ENCODE measurements around the gene GAPVD1.
"Not testable (repeated sequence)": the region's sequence is repeated elsewhere in the genome, so short reads cannot be mapped to it uniquely, and the experiment has no call there.

Gene GAPVD1

DNA sequence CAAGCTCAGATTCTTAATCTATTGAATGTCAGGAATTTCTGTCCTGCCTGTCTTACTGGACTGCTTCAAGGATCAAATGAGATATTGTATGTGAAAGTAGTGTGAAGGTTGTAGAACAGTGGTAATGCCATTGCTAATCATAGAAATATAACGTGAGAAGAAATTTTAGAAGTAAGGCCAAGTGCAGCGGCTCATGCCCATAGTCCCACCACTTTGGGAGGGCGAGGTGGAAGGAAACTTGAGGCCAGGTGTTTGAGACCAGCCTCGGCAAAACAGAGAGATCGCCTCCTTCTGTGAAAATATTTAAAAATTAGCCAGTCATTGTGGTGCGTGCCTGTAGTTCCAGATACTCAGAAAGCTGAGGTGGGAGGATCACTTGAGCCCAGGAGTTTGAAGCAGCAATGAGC lies 15.4 kb upstream of the GAPVD1 start:
- DNase-seq, result no peak

DNA sequence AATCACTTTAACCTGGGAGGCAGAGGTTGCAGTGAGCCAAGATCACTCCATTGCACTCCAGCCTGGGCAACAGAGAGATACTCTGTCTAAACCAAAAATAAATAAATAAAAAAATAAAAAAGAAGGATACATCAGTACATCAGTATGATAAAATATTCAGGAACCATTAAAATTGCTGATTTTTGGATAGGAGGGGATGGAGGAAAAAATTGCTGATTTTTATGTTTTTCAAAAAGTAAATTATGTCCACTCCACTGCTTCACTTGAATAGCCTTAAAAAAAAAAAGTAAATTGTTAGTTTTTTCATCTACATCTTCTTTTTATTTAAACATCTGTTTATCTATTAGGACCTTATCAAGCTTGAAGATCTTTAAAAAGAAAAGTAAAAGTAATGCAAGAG lies 7.4 kb upstream of the GAPVD1 start:
- DNase-seq, result no peak

DNA sequence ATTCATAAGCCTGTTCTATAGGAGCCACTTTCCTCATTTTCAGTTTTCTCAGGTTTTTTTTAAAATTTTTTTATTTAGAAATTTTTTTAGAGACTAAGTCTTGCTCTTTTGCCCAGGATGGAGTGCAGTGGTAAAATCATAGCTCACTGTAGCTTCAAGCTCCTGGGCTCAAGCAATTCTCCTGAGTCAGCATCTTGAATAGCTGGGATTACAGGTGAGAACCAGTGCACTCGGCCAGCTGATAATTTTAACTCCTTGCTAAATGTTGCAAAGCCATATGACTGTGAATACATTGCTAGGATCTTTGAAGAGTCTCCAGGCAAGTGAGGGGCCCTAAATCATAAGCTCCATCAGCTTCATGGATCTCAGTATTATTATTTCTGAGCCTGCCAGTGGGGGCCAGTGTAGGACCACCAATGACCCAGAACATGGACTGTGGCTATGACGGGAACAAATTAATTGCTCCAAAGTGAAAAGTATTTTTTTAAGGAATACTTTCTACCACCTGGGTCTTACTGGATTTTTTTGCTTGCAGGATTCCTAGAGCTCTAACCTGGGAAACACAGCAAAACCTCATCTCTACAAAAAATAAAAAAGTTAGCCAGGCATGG lies 5.7 kb upstream of the GAPVD1 start:
- DNase-seq, result no peak

DNA sequence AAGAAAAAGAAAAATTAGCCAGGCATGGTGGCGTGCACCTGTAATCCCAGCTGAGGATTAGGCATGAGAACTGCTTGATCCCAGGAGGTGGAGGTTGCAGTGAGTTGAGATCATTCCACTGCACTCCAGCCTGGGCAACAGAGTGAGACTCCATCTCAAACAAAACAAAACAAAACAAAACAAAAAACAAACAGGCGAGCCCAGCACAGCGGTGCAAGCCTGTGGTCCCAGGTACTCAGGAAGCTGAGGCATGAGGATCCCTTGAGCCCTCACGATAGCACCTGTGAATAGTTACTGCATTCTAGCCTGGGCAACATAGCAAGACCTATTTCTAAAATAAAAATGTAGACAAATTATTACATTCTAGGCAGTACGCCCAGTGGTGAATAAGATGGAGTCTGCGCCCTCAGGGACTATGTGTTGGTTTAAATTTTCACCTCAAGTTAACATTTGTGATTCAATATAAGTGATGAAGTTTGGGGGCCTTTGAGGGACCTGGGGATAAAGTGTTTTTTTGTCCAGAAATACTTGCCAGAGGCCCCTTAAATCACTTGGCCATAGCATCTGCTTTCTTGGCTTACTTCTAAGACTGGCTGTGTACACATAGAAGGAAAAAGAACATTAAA lies 3.4 kb upstream of the GAPVD1 start:
- no peak for DNase-seq

DNA sequence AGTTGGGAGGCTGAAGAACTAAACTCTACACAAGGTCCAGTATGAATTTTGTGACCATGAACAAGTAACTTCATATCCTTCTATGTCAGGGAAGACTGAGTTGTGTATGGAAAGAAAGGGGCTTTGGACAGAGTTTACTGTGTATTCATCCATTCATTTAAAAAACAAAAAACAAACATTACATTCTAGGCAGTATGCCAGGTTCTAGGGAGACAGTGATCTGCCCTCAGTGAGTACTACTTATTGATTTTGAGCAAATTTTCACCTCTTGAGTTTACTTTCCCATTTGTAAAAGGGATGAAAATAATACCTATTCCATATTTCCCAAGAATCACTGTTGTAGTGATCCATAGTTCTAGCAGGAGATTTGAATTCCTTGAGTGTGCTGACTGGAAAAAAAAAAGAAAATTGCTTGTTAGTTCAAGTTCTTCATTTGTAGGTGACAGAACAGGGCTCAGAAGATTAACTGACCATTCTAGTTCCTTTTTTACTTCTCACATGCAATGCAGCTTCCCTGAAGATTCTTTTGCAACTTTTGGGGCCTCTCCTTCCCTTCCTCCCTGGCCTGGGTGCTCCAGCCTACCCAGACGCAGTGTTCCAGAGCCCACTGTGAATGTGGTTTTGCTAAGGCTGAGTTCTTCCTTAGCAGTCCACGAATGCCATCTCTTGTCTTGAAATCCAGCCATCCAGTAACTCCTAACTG lies 2.6 kb upstream of the GAPVD1 start:
- no peak for DNase-seq

DNA sequence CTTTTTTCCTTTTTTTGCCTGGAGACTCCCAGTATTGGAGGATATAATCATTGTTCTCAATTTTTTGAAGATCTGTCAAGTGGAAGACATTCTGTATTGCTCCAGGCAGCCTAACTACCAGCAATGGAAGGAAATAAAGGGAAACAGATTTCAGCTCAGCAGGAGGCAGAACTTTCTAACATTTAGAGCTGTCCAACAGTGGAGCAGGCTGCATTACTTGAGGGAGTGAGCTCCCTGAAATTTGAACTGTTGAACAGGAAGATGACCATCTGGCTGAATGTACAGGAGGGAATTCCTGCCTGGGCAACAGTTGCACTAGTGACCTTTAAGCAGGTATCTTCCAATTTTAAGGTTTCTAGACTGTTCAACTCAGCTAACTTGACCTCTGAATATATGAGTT lies 1.1 kb upstream of the GAPVD1 start:
- no peak for DNase-seq

DNA sequence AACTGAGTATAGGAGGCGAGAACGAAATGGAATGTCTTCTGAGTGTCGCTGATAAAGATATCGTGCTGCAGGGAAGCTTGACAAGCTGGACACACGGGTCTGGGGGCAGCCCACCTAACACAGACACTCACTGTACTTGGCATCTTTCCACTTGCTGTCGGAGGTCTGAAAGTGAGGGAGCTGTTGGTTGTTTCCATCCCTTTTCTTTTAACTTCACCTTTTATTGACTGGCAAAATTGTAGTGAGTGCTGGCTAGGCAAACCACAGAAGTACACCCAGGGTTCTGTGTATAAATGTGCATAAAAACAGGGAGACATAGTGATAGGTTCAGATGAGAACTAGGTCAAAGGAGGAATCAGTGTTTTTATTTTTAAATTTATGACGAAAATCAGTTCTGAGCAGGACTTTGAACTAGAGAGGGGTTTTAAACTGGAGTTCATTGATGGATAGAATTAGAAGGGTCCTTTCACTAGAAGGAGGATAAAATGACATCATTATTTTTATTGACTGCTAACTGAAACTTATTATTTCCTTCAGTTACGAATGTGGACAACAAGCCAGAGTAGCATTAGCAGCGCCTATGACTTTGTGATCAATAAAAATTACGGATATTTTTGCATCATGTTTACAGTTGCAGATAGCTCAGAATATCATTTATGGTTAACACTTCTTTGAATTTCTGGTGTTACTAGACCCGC lies 817 bp downstream of the GAPVD1 start:
- no peak for DNase-seq

DNA sequence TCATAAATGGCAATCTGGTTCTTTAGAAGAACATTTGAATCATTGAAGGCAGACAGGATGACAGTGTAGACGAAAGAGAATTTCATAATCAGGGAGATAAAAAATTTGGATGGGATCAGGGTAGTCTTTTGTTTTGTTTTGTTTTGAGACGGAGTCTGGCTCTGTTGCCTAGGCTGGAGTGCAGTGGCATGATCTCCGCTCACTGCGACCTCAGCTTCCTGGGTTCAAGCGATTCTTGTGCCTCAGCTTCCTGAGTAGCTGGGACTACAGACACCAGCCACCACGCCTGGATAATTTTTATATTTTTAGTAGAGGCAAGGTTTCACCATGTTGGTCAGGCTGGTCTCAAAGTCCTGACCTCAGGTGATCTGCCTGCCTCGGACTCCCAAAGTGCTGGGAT lies 2.4 kb downstream of the GAPVD1 start:
- DNase-seq, result not testable (repeated sequence)

DNA sequence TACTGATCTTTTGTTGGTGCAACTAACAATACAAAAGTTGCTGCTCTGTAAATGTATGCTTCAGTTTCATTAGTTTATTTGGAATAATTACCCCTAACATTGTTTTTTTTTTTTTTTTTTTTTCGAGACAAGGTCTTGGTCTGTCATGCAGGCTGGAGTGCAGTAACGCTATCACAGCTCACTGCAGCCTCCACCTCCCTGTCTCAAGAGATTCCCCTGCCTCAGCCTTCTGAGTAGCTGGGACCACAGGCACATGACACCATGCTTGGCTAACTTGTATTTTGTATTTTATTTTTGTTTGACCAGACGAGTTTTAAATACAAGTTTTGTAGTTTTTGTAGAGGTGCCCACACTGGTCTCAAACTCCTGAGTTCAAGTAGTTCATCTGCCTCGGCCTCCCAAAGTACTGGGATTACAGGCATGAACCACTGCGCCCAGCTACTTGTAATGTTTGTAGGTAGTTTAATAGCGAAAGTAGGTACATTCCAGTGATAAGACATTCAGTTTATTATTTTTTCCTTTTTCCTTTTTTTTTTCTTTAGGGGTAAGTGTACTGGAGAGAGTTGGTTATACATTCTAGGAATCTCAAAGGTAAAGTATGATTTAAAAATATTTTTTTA lies 6.9 kb downstream of the GAPVD1 start:
- DNase-seq, result no peak

DNA sequence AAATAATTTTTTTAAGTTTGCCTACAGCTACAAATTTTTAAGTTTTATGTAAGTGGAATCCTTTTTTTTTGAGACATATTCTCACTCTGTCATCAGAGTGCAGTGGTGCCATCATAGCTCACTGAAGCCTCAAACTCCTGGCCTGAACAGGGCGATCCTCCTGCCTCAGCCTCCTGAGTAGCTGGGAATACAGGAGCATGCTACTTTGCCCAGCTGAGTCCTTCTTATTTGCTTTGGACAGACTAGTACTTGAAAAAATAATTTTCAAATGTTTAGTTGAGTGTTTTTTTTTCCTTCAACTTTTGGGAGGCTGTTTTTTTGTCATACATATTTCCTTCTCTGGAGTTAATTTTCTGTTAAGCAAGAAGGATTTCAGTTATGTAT lies 7.4 kb downstream of the GAPVD1 start:
- no peak for DNase-seq

DNA sequence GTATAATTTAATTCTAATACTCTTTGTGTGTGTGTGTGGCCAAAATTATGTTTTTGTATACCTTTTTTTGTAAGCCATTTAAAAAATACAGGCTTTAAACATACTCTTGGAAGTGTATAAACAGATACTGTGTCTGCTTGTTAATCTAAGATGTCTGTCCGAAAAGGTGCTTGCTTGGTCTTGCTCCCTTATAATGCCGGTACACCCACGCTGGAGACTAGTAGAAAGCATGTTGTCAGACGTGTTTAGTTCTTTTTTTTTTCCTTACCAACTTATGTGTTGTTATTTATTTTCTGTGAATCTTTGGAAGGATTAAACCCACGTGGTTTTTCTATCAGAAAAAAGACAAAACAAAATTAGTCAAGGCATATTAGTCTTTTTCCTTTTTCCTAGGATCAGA lies 9.5 kb downstream of the GAPVD1 start:
- no peak for DNase-seq

DNA sequence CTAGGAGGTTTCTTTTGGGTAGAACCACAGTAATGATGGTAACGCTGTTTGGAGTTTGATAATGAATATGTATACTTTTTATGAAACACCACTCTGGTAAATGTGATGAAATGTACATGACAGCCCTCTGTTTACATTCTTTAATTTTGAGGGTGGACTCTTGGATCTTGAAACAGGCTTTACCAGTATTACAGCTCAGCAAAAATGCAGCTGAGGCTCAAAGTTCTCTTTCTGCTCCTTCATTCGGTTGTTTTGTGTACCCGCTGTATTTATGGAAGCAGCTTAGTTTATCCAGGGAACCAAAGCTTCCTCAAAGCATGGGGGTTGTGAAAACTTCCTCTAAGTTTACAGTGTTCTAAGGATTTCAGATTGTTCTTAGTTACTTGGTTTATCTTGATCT lies 11.1 kb downstream of the GAPVD1 start:
- no peak for DNase-seq

DNA sequence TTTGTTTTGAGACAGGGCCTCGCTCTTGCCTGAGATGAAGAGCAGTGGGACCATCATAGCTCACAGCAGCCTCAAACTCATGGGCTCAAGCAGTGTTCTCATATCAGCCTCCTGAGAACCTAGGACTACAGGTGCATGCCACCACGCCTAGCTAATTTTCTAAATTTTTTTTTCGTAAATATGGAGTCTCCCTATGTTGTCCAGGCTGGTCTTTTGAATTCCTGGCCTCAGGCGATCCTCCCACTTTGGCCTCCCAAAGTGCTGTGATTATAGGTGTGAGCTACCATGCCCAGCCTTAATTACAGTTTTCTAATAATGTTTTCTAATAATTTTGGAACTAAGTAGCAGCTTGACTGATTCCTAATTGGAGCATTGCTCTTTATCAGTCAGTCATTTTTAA lies 15.1 kb downstream of the GAPVD1 start:
- no peak for DNase-seq

DNA sequence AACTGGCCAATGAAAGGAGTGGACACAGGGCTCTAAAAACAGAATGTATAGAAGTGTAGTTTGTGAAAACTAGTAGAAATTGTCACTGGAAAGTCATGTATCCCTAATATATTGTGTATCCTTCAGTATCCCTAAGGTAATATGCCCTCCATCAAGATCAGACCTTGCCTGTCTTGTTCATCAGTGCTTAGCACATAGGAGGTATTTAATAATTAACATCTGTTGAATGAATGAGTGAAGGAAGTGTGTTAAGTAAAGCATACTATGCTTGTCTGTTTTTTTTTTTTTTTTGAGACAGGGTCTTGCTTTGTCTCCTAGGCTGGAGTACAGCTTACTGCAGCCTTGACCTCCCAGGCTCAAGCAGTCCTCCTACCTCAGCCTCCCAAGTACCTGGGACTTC lies 15.8 kb downstream of the GAPVD1 start:
- no peak for DNase-seq

DNA sequence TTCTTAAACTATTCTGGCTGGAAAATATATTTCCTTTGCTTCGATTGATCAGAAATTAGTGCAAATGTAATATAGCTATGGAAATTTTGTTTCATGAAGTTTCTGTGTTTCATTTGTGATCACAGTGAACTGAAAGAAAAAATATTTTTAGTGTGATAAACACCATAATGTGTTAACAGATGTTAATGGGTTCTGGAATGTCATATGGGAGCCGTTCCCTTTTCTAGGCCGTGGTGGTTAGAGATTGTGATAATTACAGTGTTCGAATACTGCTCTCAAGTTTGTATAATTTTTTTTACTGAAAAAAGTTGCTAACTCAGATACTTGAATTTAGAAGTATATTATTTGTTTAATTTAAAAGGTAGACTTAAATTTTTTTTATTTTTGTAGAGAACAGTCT lies 19.3 kb downstream of the GAPVD1 start:
- no peak for DNase-seq

DNA sequence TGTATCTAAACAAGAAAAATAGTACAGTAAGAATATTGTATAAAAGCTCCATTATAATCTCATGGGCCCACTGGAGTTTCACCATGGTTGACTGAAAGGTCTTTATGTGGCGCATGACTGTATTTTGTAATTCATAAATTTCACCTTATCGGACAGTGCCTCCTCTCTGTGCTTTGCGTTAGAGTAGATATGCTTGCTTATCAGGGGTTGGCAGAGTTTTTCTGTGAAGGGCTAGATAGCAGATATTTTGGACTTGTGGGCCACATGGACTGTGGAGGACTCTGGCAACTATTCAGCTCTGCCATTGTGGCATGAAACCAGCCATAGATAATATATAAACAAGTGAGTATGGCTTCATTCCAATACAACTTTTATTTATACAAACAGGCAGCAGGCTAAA lies 23.2 kb downstream of the GAPVD1 start:
- no peak for DNase-seq

DNA sequence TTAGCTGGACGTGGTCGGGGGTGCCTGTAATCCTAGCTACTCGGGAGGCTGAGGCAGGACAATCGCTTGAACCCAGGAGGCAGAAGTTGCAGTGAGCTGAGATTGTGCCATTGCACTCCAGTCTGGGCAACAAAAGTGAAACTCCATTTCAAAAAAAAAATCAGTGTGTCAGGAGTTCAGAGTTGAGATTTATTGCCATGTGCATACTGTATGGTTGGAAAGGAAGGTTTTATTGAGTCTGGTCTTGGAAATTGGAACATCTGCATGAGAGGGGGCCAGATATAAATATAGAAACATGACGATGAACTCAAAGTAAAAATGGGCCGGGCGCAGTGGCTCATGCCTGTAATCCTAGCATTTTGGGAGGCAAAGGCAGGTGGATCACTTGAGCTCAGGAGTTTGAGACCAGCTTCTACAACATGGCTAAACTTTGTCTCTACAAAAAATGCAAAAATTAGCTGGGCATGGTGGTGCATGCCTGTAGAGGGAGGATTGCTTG lies 25.4 kb downstream of the GAPVD1 start:
- DNase-seq, result not testable (repeated sequence)

DNA sequence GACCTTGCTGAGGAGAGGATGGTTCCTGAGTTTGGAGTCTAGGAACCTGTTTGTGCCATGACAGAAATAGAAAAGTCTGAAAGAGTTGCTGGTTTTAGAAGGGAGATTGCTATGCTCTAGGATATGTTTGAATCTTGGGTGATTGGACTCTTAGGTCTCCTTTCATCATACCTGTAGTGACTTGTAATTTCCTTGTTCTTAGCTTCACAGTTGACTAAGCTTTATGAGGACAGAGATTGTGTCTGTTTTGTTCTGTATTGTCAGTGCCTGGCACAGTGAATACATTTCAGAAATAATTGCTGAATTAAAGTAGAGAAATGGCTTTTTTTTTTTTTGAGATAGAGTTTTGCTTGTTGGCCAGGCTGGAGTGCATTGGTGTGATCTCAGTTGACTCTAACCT lies 31.5 kb downstream of the GAPVD1 start:
- no peak for DNase-seq

DNA sequence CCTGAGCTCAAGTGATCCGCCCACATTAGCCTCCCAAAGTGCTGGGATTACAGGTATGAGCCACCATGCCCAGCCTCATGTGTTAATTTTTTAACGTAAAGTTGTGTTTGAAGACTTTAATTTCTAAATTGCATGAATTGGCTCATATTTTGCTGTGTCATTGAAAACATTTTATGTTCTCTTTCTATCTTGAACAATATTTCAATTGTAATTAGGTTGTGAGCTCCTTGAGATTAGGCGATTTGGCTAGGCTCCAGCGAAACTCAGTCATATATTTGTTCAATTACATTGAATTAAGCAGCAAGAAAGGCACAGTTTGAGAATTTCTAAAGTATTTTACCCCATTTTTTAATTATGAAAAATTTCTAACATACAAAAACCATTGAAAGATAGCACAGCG lies 34.0 kb downstream of the GAPVD1 start:
- DNase-seq, result no peak

DNA sequence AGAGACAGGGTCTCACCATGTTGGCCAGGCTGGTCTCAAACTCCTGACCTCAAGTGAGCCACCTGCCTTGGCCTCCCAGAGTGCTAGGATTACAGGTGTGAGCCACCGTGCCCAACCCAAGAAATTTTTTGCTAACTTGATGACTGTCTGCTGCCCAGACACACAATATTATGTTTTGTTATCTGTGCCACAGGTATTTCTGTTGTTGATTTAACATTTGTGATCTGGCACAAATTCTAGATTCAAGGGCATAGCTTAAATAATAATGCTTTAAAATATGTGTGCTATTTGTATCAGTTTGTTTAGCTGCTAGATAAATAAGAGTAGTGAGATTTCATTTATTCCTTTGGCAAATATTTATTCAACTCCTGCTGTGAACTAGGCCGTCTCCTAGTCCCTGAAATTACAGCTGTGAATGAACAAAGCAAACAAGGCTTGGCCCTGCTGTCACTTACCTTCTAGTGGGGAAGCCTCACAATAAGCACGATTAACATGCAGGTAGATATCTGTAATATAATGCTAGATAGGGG lies 35.3 kb downstream of the GAPVD1 start:
- no peak for DNase-seq

DNA sequence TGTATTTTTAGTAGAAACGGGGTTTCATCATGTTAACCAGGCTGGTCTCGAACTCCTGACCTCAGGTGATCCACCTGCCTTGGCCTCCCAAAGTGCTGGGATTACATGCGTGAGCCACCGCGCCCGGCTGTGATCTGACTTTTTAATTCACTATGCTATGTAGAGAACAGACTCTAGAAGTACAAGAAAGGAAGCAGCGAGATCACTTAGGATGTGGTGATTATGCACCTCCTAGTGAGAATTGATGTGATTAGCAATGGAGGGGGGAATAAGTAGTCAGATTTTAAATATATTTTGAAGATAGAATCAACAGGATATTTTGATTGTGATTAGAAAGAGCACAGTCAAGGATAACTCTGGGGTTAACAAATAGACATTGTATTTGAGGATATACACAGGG lies 36.3 kb downstream of the GAPVD1 start:
- no peak for DNase-seq

DNA sequence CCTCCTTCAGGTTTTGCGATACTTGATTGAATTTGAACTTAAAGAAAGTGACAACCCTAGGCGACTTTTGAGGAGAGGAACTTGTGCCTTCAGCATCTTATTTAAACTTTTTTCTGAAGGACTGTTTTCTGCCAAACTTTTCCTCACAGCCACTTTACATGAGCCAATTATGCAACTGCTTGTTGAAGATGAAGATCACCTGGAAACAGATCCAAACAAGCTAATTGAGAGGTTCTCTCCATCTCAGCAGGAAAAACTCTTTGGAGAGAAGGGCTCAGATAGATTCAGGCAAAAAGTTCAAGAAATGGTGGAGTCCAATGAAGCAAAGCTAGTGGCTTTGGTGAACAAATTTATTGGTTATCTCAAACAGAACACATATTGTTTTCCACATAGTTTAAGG lies 40.6 kb downstream of the GAPVD1 start:
- no peak for DNase-seq

DNA sequence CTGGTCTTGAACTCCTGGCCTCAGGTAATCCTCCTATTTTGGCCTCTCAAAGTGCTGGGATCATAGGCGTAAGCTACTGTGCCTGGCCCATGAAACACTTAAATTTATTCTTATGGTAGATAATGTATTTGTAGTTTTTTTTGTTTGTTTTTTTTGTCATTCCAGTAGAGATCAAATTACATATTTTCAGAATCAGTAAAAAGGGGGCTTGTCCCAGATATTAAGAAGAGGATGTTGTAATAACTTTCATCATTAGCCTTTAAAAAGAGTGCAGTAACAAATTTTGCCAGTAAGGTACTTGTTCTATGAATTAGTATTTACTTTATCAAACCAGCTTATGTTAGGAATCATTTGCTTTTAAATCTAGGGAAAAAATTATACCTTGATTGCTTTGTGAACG lies 42.6 kb downstream of the GAPVD1 start:
- DNase-seq, result no peak

Data from effector CD4-positive, alpha-beta T cell (primary cell).